Glomerular endothelial cell (primary cell): ENCODE results near the gene VPS4B. TPM values are rescaled to one million over a fixed set of nuclear protein-coding genes. Genes with fewer than 3 reads are reported as not detected.

Experiments
- DNase-seq: peaks from one replicate; pipeline ENCODE4 v3.0.0-alpha.2; 2011; ENCODE audit warnings: low read depth, low spot score; ENCODE audit errors: extremely low read depth
- total RNA-seq: library from RNA; depleted of rRNA; stranded (reverse); fragments of >200 nt; gene quantifications from 2 replicates; pipeline ENCODE4 v1.2.3, GENCODE V29; 2015

VPS4B gene
- total RNA-seq, 1 donor from 2014 or later, result 36.9 TPM

DNA sequence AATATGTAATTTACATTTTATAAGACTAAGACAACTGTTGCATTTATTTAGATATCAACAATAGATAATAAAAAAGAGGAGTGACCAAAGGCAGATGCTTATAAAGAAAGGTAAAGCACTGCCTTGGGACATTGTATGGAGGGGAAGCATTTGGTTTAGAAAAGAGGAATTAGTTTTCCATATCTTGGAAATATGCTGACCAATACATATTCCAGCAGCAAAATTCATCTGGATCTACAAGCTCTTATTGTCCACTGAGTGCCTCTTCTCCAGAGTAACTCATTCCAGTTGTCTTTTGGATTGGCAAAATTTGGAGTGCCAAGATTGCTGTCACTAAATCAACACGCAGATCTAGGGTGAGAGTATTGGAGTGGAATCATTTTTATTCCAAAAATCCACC lies 8.9 kb upstream of the VPS4B start:
- no peak for DNase-seq

DNA sequence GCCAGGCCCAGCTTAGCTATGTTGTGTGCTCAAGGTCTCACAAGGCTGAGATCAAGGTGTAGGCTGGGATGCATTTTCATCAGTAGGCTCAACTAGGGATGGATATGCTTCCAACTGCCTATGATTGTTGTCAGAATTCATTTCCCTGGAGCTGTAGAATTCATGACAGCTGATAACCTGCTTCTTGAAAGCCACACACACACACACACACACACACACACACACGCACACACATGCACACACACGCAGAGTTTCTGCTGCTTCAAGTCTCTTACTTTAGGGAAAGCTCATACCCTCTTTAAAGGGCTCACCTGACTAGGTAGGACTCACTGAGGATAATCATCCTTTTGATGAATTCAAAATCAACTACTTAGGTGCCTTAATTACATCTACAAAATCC lies 8.2 kb upstream of the VPS4B start:
- DNase-seq, result no peak

DNA sequence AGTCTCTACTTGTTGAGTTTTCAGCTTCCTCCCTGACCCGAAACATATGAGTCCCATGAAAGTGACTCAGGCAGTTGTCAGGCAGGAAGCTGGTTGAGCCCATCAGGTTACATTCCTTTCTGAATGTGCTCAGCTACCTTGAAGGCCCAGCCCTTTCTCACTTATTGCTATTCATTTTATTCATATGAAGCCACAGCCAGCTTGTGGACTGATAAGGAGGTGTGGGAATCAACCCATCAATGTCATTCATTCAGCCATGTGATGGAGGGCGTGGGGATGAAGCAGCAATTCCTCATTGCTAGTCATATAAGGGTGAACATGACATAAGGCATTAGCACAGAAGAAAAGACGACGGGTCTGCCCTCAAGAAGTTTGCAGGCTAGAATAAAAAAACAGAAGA lies 5.3 kb upstream of the VPS4B start:
- no peak for DNase-seq

DNA sequence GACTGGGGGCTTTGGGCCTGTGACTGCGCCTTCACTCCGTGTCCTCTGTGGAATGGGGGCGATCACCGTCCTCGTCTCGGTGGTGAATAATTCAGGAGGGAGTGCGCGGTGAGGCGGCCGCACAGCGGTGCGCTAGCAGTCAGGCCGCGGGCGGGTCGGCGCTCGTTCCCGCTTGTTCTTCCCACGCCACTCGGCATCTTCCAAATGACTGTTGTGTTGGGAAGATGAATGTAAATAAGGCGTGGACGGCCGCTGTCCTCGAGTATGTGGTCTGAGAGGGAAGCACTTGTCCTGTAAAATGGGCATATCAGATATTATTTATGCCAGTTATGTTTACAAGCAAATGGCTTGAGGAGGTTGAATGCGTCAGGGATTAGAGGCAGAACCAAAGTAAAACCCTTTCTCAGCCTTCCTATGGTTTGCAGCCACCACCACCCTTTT lies 608 bp upstream of the VPS4B start:
- no peak for DNase-seq

DNA sequence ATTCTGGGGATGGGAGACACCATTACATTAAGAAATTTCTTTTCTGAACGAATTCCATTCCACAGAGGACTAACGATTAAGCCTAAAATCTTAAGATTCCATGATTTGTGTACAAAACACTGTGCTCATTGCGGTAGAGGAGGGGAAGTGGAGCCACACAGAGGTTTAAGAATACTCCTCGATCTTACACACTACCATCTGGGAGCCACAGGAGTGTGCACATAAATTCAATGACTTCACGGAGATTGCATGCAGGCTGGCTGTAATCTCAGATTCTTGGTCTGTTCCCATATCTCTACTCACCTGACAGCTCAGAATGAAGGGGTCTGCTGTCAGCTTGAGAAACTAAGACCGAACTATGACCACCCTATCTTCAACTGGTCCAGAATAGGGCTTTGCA lies 762 bp downstream of the VPS4B start:
- DNase-seq, result no peak

DNA sequence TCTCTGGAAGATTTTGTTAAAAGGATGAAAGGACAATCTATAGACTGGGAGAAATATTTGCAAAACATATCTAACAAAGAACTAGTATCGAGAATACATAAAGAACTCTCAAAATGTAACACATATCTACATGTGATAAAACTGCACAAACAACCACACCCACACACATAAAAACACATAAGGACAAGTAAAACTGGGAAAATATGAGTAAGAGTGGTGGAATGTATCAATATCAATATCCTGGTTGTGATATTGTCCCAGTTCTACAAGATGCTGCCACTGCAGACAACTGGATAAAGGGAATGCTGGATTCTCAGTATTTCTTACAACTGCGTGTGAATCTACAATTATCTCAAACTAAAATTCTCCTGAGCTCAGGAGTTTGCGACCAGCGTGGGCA lies 9.3 kb downstream of the VPS4B start:
- DNase-seq, result no peak

DNA sequence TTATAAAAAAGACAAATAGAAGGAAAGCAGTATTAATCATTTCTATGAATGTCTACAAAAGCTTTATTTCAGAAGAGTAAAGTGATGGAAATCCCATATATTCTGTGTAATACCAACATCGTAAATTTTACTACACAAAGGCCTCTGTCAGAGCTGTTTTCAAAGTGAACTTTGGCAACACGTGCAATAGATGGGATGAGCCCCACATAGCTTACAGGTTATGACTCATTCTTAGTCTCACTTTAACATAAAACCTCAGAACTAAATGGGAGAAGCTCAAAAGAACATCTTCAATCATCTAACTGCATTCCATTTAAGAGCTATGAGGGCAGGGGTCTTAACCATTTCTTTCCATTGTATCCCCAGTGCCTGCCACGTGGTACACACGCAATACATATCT lies 11.5 kb downstream of the VPS4B start:
- no peak for DNase-seq

DNA sequence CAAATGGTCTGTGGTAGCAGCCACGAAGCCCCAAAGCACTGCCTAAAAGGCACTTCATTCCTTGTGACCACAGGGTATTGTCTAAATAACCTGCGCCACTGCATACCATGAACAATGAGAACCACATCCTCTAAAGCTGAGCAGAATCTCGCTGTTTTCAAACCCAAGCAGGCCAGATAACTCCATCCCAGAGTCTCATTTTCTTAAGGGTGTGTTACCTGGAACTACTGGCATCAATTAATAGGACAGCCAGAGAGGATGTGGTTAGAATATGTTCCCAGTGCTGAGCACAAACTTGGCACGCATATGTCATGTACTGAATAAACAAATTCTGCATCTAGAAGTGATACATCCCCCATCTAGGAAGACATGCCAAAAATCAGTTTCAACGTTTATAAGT lies 13.0 kb downstream of the VPS4B start:
- DNase-seq, result no peak

DNA sequence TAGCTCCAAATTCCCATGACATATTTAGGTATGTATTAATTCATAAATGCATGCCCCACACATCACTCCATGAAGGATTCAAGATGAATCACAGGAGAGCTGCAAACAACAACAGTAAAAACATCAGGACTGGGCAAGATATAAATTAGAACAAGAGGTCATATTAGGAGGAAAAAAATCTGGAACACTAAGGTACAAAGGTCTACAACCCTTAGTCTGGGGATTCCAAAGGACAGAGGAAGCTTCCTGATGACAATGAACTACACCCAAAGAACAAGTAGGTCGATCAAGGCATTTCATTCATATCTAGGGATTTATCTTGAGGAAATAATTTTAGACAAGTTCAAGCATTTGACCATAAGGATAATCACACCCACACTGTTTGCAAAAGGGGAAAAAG lies 14.5 kb downstream of the VPS4B start:
- no peak for DNase-seq

DNA sequence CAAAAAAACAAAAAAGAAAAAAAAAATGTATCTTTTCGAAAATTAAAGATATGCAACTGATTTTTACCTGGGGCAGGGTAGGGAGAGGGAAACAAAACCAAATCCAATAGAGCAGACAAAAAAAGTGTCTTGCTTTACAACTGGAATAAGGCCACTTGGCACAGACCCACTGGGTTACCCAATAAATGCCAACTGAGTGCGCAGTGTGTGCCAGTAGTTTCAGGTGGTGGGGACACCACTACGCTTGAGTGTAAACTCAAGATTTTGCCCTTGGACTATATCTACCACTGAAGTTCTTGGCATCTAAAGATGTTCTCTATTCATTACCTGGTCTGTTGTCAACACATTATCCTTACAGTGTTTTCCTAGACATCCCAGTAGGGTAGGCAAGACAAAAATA lies 16.3 kb downstream of the VPS4B start:
- no peak for DNase-seq

DNA sequence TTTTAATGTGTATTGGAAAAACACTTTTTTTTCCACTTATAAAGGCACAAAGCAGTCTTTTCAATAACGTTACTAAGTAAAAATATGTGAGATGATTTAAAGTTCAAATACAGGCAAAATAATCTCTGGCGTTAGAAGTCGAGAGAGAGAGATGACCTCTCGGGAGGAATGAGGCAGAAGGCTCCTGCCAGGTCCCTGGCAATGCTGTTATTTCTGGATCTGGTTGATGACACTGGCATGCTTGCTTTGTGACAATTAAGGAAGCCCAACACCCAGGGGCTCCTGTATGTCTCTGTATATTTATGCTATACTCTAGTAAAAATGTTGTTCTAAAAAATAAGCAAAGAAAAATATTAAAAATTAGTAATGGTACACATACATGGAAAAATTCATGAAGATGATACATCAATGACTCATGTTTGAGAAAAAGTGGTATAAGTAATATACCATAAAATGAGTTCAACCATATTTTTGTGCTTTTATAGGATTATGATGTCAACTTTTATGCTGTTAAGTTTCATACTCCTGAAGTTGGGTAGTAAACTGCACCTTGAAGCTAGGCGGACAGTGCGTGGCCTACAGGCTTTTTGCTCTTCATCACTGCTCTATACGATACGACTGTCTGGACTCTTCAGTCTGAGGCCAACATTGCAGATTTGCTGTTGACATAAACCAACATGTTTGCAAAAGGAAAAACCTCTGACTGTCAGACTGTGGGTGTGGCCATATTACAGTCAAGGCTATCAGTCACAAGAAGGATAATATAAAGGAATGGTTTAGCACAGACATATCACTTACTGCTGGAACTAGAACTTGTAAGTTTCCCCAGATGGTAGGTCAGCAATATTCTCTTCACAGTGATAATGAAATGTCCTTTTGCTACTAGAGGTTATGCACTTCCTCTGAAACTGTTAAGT lies 19.8 kb downstream of the VPS4B start:
- no peak for DNase-seq

DNA sequence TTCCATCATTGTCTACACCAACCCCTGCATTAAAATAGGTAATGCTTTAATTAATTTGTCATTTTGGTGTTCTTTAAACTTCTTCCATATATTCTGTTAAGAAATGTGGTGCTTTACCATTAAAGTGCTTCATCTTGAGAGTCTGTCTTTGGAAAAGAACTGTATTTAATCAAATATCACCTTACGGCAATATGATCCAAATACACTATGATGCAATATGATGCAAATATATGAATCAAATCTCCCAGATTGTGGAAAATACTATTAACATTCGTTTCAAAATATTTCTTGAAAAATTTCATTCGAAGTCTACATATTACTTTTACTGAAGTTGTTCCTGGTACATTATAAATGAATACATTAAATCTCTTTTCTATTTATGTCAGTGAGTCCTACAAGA lies 23.0 kb downstream of the VPS4B start:
- no peak for DNase-seq

DNA sequence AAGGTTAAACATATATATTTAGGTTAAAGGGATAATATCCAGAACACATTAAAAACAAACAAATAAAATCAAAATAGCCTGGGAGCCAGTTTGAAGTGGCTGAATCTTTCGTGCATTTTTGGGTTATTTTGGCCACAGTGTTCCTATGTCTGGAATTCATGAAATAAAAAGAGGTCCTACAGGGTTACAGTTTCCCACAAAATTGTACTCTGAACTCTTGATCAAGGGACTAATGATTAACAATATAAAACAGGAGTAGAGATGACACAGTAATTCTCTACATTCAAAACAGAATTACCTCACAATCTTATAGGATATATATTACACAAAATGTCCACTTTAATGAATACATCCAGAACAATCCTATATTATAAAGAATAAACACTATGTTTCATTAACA lies 24.9 kb downstream of the VPS4B start:
- DNase-seq, result no peak

DNA sequence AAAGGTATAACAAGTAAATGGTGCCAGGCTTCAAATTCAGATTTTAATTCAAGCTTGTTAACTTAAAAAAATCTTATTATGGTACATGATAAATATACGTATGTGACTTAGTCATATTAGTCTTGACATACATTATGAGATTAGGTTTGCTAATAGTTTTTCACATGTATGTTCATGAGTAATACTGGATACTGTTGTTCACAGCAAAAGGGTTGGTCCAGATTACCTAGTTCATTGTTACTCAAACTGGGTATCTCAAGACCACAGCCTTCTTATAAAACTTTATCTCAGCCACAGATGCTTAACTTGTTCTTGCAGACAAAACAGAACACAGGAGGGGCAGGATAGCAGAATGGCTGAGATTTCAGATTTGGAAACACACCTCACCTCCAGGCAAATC lies 26.8 kb downstream of the VPS4B start:
- DNase-seq, result no peak

DNA sequence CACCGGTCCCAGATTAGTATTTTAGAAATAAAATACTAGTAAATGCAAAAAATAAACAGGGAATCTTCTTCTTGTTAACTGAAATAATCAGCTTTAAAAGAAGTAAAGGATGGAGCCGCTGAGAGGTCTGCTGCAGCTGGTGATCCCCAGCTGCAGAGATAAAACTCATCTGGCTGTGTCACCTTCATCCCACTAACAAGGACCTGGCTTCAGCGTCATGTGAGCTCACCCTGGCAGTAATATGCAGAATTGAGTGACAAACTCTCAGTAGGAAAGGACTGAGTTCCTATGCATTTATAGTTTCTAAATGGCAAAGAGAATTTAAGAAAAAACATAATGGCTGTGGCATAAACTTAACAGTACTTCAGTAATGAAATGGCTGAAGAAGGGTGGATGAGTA lies 27.3 kb downstream of the VPS4B start:
- no peak for DNase-seq

DNA sequence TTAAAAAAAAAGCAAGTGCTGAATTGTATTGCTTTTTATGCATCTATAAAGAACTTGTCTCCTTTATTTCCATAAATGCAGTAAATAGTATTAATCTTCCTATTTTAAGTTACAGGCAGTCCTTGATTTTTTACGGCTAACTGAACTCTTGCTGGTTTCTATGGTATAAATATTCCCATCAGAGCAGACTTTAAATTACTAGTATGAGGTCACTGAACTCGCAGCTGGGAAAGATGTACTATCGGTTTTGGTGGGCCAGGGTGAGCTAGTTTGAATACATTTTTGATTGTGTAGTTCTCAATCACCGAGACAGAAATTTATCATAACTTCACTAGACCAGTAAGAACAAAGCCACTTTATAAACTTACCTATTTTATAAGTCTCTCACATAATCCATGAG lies 34.4 kb downstream of the VPS4B start:
- DNase-seq, result no peak

DNA sequence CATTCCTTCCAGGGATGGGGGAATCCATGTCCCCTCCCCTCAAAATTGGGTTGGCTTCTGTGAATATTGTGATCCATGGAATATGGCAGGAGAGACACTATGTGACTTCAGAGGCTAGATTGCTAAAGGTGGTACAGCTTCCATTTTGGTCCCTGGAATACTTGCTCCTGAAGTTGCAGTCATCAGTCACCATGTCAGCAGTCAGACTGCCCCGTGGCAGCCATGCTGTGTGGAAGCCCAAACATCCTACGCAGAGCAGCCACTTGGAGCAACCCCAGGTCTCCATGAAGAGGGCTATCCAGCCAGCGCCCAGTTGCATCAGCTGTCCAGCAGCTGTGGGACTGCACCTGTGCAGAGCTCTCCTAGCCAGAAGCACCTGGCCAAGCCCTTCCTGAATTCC lies 39.4 kb downstream of the VPS4B start:
- no peak for DNase-seq

DNA sequence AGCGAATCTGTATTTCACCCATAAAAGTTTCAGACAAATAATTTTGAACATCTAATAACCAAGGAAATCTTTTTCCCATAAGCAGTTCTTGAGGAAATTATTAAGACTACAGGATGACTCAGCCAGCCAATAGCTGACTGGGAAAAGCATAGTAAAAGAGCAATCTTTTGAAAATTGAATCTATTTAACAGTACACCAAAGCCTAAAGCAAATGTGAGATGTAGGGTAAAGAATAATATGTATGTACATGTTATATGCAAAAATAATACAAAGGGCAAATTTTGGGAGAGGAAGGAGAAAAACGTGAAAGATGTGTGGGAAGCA lies 42.7 kb downstream of the VPS4B start:
- DNase-seq, result no peak

DNA sequence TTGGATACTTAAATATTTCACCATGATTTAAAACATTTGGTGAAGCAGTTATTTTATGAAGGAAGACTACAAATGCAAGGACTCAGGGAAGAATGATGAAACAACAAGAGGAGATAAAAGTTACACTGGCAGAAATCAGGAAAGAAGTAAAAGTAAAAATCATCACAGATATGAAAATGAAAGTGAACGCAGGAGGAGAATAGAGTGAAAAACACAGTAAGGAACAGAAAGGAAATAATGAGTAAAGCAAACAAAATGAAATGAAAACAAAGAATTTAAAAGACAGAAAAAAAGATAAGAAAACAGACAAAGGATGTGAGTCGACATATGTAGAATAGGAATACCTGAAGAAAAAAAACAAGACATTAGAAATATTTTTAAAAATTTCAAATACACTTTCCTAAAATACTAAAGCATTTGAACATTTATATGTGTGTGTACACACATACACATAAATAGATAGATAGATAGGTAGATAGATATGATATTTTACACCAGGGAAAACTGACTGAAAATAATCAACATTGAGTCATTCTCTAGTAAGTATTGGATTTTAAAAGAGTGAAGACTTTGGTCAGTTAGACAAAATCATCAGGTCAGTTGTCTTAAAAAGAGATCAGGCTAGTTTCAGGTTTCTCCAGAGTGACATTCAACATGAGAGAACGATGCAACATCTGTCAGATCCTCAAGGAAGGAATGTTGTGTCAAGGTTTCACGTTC lies 43.2 kb downstream of the VPS4B start:
- no peak for DNase-seq

DNA sequence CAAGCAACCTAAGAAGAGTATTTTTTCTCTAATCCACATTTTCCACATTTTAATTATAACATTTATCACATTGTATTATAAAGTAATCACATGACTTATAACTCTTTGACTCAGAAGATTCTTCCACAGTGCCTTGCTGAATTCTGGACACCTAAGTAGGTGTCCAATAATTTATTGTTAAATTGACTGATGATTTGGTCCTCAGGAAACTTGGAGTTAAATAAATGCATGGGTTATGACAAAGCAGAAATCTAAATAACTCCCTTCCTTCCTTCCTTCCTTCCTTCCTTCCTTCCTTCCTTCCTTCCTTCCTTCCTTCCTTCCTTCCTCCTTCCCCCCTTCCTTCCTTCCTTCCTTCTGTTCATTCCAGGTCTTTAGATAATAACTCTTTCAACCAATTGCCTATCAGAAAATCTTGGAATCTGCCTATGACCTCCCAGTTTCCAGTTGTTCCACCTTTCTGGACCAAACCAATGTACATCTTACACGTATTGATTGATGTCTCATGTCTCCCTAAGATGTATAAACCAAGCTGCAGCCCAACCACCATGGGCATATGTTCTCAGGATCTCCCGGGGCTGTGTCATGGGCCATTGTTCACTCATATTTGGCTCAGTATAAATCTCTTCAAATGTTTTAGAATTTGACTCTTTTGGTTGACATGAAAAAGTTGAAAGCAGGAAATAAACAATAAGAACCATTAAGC lies 44.8 kb downstream of the VPS4B start:
- DNase-seq, result no peak

DNA sequence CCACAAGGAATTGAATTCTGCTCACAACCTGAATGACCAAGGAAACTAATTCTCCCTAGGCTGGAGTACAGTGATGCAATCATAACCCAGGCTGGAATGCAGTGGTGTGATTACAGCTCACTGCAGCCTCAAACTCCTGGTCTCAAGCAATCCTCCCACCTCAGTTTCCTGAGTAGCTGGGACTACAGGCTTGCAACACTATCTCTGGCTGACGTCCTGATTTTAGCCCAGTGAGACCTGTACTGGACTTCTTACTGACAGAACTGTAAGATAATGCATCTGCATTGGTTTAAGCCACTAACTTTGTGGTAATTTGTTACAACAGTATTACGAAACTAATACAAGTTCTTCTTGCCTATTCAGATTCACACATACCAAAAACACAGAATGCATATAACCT lies 45.7 kb downstream of the VPS4B start:
- DNase-seq, result no peak

DNA sequence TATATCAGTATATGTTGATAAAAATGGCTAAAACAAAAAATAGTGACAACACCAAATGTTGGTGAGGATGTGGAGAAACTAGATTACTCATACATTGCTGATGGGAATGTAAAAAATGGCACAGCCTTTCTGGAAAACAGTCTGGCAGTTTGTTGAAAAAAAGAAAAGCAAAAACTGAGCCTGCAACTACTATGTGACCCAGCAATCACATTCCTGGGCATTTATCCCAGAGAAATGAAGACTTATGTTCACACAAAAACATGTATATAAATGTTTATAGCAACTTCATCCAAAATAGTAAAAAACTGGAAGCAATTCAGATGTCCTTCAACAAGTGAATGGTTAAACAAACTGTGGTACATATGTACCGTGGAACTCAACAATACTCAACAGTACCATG lies 47.7 kb downstream of the VPS4B start:
- DNase-seq, result no peak
